Suppressor macrophage treated with lipopolysaccharide for 4 hours (primary cell): ENCODE data around the gene CCDC107.

ENCODE experiments used
- DNase-seq: peaks from one replicate; pipeline ENCODE4 v3.0.0-alpha.2; 2020

Gene CCDC107

DNA sequence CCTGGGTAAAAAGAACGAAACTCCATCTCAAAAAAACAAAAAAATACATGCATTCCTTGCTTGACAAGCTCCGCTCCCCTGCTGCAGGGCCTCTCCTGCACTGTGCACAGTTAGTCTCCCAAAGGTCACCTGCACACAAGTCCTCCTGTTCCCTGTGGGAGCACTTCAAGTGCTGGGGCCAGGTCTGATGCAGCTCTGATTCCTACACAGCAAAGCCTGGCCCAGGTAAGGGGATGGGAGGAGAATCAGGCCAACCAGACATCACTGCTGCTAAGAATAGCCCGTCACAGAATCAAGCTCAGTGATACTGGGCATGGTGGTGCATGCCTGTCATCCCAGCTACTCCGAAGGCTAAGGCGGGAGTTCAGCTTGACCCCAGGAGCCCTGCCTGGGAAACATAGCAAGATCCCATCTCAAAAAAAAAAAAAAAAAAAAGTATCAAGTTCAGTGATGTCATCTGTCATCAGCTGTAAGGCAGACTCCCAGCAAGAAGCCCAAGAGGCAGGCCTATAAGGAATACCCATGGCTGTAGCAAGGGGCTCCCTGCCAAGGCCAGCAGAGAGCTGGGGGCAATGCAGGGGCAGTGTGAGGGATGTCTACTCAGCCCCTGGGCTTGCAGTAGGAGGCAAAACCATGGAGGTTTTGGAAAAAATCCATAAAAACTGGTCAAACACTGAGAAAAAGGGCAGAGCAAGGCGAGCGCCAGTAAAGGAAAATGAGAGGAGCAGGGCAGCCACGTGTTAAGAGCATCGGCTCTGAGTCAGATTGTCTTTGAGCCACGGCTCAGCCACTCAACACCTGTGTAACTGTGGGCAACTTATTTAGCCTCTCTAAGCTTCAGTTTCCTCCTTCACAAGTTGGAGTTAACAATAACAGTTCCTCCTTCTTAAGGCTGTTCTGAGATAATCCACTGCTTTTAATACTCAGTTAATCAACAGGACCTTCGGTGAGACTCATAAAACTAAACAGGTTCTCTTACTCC is 28.4 kb downstream of the CCDC107 start:
- DNase-seq: no peak

DNA sequence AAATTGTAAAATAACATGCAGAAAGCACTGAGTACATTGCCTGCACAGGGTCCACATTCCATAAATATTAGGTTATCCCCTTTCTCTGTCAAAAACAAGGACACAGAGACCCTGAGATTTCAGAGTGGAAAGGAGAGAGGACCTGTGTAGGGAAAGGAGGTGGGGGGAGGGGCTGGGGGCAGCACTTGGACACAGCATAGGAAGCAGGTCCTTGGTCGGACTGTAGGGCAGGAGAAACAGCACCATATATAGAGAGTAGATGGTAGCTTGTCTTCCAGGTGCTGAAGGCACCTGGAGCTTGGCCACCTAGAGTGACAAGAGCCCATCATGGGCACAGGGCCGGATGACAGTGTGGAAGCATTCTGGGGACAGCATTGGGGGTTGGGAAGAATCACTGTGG is 29.2 kb downstream of the CCDC107 start:
- DNase-seq: no peak

DNA sequence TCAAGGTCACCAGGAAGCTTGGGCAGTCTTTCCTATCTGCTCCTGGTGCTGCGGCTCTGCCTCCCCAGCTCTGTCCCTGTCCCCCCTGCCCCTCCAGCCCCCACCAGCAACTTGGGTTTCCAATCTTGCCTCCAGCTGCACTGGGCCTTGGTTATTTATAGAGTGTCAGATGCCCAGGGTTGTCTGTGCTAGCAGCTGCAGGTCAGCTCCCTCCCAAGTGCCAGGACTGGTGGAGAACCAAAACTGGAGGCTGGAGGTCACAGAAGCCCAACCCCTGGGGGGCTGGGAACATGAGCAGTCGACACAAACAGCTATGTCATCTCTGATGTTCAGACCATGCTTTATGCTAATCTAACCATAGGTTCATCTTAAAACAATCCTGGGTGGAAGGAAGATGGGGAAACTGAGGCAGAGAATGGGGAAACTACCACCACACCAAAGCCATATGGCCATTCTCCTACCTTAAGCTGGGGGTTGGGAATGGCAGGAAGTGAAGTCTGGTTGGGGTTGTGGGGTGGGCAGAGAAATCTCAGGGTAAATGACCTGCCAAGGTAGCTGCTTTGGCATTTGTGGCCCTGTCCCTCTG is 30.0 kb downstream of the CCDC107 start:
- DNase-seq: no peak

DNA sequence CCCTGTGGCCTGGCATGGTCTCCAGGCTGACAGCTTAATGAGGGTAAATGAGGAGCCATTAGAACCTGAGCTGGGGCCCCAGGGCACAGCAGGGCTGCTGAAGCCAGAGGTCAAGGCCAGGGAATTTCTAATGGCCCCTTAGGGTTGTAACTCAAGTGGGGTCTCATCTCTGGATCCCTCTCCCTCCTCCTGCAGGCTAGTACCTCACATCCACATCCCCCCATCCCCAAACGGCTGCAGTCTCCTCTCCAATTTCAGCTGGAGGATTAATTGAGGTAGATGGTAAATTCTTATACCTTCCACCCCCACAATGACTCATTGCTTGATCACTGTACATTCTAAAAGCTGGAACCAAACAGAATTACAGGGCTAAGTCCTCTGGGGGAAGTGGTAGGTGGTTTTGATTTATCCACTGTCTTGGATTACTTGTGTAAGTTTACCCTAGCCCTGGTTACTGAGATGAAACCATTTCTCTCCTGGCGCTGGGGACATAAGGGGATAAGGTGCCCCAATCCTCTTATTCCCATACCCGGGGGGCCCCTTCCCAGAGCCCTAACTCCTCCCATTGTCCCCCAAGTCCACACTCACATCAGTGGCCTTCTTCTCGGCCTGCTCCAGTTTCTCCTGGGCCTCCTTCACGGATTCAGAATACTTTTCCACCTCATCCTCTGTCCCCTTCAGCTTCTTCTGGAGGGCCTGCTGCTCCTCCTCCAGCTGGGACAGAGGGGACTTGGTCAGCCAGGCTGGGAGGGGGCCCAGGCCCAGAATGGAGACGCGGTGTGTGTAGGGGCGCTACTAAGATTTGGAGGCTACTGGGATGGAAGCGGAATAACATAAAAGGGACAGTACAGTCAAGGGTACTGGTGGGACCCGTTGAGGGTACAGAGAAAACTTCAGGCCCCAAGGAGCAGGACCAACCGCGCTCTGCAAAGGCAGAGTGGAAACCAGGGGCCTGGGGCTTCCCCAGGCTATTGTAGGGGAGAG is 30.8 kb downstream of the CCDC107 start:
- peak; percentile 43 for DNase-seq

DNA sequence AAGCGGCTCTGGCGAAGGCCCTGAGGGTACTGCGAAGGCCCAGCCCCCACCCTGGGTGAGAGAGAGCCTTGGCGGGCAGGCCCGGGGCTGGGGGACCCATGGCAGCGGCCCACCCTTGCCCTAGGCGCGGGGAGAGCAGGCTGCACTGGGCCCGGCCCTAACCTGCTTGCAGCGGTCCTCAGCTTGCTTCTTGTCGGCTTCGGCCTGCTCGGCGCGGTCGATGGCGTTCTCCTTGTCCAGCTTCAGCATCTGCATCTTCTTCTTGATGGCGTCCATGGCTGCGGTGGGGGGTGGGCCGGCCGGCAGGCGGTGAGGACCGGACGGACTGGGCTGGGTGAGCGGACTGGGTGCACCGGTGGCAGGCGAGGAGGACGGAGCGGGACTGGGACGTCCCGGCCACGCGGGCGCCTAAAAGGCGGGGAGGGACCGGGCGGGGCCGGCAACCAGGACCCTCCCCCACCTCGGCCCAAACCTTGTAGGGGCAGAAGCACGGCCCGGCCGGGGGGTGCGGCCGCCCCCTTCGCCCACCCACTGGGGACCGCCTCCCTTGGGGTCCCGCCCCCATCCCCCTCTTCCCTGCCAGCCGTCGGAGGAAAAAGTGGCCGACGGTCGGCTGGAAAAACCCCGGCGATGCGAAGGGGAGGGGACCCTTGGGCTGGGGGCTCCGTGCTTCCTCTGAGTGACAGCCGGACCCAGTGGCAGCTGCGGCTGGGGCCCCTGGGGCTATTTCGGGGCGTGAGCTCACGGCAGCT is 31.6 kb downstream of the CCDC107 start, which contains the start of gene TPM2:
TSS of gene TPM2 (minus strand) at position 384 of the 752 bp plus-strand sequence. CDS start at position 276, 108 bp downstream.
- no peak for DNase-seq

DNA sequence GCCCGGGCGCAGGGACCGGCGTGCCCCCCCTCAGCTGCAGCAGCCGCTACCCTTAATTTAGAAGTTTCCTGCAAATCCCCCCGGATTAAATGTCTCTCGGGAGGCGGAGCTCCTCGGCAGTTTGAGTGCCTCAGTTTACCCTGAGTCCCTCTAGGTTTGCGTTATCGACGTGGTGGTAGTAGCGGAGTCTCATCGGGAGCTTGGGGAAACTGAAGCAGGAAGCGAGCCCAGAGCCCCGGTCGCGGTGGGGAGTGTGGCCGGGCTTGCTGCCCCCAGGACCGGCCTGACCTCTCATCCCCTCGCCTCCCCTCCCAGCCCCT is 32.2 kb downstream of the CCDC107 start:
- DNase-seq: no peak

DNA sequence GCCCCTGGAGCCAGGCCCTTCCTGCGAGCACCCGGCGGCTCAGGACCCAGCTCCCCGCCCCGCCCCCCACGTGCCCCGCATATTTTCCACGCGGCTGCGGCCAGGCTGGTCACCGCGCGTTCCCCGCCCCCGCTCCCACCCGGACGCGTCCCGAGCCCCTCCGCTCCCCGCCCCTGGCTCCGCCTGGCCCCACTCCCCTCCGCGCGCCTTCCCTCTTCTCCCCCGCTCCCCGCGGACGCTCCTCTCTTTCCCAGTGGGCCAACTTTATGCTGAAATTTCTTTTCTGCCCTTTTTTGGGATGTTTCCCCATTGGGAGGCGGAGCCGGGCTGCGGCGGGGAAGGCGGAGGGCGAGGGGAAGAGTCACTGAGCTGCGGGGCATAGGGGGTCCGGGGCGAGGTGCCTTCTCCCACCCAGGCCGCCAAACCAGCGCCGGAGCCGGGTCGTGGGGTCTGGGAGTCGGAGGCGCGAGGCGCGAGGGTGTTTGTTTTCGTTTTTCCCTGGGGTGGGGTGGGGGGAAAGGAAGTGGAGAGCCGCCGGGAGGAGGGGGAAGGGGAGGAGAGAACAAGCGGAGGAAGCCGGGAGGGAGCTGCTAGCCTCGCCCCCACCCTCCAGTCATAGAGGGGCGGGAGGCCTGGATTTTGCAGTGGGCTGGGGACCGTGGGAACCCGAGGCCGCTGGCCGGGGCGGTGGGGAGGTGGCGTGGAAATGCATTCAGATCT is 32.7 kb downstream of the CCDC107 start:
- peak; percentile 47 for DNase-seq

DNA sequence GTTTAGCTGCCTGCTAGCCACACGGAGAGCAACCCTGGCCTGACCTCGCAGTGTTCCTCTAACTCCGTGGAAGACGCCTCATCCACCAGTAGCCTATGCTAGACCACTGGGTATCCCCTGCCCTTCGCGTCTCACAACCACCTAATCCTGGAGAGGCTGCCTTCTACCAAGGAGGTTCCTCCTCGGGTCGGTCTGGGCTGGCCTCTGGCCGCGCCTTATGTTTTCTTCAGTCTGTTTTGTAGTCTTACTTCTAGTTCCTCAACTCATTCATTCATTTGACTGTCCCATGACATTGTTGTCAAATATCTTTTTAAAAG is 33.2 kb downstream of the CCDC107 start:
- peak; percentile 36 for DNase-seq

DNA sequence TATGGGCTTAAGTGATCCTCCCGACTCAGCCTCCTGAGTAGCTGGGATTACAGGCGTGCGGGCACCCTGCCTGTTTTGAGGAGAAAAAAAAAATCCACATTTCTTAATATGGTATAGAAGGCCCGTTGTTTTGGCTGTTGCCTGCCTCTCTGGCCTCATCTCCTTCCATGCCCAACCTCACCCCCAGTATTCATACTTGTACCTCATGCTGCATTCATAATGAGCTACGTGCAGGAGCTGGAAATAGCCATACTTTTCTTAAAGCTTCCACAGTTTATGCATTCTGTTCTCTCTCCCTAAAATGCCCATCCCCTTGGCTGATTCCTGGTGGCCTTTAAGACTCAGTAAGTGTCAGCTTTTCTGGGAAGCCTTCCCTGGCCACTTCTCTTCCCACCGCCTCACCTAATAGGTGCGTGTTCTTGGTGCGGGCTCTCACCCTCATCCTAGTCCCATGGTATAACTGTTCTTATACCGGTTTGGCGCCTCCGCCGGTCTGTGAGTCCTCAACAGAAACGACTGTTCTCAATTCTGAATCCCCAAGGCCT is 33.7 kb downstream of the CCDC107 start:
- no peak for DNase-seq

DNA sequence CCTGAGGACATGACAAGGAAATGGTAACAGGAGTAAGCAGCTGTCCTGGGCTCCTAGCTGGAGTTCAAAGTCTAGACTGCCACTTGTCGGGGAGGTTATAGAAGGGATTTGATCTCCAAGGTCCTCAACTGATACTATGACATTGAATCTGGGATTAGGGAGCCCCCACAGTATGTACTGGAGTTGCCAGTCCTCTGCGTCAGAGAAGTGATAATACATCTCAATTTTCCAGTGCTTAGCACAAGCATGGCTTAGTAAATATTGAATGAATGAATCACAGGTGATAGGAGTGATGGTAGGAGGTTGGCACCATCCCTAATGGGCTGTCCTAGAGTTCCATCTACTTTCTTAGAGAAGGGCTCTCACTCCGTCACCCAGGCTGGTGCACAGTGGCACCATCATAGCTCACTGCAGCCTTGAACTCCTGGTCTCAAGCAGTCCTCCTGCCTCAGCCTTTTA is 37.9 kb downstream of the CCDC107 start:
- no peak for DNase-seq

DNA sequence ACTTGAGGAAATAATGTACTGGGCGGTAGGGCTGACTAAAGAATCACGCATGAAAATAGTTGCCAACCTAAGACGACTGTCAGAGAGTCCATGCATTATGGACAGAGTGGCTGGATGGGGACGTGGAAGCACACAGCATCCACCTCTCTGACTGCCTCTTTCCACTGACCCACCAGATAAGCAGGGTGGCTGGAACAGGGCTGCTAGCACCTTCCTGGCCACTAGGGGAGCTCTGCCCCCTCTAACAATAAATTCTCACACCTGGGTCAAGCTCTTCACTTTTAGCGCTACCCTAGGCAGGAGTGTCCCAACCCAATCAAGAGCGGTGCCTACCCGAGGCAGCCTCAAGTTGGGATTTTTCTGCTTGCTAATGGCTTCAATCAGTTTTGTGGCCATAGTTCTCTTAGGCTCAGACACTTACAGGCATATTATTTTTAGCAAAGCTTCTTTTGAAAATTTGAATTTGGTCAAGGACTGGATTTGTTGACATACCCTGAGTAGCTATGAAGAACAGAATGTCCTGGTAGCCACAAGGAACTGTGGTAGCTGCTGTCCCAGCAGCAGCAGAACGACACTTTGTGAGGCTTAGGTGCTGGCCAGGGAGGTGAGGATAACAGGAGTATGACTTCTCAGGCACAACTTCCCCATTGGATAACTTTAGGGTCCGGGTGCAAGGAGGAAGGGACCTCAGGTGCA is 38.6 kb downstream of the CCDC107 start:
- DNase-seq: peak; percentile 45

DNA sequence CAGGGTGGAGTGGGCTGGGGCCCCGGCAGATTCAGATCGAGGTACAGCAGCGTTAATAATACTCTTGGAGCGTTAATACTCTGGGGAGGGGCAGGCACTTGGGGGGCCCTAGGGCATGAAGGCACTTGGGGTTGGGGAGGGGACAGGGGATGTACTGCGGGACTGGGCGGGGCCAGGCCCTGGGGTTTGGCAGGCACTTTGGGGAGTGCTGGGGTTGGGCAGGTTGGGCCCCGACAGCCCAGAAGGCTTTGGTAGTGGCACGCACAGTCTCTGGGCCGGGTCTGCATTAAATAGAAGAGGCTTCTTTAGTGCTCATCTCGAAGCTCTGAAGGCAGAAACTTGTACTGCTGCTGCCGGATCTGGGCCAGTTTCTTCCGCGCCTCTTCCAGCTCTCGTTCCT is 39.4 kb downstream of the CCDC107 start:
- DNase-seq: no peak

DNA sequence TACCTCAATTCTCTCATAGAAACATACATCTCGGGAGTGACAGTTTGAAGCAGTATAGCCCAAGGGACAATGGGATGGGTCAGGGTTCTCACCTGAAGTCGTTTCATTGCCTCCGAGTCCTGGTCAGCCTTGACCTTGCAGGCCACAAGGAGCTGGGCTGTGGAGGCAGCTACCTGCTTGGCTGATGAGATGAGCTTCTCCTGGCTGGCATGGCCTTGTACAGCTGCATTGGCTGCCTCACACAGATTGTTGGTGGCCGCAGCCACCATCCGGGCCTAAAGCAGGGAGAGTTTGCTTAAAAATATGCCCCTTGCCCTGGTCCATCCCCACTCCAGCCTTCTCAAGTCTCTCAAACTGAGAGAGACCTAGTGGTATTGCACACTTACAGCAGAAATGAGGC is 40.1 kb downstream of the CCDC107 start:
- no peak for DNase-seq

DNA sequence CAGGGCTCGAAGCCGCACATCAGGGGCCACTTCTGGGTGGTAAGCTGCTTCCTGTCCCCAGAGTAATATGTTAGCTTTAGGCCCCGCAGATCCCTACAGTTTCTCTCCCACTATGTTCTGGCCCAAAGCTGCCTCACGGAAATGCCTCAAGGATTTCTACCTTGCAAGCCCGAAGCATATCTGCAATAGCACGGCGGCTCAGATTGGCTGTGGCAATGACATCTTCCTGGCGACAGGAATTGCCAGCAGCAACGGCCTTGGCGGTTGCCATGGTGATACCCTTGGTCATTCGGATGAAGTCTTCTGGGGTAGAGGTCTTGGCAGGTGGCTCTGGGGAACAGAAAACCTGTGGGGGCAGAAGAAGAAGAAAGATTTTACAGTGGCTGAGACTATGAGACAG is 41.9 kb downstream of the CCDC107 start:
- no peak for DNase-seq

DNA sequence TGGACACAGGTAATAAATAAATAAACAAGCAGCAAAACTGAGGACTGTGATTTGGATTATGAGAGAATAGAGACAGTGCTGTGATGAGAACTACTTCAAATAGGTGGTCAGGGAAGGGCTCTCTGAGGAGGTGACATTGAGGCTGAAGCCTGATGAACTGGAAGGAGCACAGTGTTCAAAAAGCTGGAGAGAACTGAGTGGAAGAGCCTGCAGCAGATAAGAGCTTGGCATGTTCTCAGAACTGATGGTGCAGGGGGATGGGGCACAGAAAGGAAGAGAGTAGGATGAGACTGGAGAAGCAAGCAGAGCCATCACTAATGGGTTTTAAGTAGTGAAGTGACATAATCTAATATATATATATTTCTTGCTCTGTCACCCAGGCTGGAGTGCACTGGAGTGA is 42.9 kb downstream of the CCDC107 start:
- DNase-seq: no peak

DNA sequence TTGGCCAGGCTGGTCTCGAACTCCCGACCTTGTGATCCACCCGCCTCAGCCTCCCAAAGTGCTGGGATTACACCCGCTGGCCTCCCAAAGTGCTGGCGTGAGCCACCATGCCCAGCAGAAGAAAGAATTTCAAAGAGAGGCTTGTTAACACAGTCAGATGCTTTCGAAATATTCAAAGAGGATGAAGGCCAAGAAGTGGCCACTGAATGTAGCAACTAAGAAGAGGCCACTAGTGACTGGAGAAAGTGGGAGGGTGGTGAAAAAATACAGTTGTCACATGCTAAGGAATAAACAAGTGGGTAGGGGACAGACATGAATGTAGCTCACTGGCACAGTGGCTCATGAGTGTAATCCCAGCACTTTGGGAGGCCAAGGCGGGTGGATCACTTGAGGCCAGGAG is 44.6 kb downstream of the CCDC107 start:
- no peak for DNase-seq

DNA sequence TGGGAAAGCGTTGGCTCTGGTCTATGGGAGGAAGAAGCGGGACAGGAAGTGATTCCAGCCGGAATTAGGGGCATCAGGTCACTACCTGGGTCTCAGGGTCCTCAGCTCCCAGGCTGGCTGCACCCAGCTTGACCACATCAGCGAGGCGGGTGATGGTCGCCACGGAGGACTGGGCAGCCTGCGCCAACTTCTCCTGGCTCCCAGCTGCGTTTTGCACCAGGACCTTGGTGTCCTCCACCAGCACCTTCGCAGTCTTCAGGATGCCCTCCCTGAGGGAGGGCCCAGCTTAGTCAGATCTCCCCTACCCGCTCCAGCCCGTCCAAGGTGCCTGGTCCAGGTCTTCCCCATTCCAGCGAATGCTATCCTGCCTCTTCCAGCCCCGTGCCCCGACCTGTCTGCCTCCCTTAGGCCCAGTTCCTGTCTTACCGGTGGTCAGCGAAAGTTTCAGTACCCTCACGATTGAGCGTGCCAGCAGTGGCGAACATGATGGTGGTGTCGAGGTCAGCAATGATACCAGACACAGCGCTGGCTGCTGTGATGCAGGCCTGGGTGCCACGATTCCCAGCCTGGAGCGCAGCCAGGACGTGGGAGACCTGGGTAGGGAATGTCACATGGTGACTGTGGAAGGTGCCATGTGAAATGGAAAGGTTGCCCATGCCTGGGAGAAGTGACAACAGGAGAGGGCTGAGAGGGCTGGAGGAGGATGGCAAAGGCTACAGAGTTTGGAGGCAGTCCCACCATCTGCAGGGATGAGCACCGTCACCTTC is 46.0 kb downstream of the CCDC107 start:
- no peak for DNase-seq

DNA sequence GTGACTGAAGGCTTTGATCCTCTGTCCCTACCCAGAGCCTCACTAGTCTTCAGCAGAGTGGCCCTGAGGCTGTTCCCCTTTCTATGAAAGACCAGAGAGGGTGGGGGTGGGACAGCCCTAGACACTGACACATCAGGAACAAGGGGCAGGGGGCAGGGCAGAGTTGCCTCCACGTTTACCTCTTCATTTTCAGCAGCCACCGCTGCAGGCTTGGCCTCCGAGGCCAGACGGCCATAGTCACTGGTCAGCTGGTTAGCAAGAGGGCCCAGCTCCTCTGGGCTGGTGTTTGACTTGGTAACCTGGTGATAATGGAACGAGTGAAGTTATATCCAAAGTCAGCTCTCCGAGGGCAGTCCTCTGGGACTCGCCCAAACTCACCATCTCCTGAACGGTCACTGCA is 47.3 kb downstream of the CCDC107 start:
- no peak for DNase-seq

DNA sequence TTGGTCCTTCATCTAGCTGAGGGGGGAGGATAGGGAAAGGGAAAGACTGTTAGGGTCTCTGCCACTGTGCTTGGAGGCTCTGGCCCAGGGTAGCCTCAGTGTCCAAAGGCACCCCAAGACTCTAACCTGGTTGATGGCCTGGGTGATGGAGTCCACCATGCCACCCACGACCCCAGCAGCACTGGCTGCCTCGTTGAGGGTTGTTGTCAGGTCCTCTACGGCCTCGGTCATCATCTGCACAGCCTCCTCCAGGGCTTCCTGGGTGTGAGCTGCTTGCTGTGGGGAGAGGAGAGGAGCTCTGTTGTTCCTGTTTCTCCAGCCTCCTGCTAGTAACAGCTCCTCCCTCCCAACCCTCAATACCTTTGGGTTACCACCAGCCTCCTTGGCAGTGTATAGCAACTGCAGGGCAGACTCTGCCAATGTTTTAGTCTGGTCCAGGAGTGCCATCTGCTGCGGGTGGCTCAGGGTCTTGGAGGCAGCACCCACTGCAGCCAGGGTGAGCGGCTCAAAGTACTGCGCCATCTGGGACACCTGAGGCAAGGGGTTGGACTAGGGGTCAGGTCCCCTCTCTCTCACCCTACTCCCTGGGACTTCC is 47.8 kb downstream of the CCDC107 start:
- no peak for DNase-seq

DNA sequence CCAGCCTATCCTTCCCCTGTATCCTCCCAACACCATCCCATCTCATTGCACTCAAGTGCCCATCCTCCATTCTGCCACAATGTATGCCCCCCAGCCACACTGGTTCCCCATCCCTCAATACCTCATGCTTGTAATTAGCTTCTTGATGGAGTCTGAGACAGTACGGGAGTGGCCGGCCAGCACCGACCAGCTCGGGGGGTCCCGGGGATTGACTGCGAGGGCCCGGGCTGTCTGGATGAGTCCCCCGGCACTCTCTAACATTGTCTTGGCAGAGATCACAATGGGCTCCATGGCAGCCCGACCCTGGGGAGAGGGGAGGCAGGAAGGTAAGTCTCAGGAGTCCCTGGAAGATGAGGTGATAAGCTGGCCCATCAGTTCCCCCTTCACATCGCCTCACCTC is 48.9 kb downstream of the CCDC107 start:
- no peak for DNase-seq
